ENCODE measurements around the gene TMPRSS4. TPM values are rescaled to one million over a fixed set of nuclear protein-coding genes. Genes with fewer than 3 reads are reported as not detected.

The TMPRSS4 gene
- total and polyA plus RNA-seq, 9 of the 15 experiments (the other 6 are each of a cell fraction or from before 2014, with no cell fraction given) = 4.0 to 10.0 (median 5.6) TPM

DNA sequence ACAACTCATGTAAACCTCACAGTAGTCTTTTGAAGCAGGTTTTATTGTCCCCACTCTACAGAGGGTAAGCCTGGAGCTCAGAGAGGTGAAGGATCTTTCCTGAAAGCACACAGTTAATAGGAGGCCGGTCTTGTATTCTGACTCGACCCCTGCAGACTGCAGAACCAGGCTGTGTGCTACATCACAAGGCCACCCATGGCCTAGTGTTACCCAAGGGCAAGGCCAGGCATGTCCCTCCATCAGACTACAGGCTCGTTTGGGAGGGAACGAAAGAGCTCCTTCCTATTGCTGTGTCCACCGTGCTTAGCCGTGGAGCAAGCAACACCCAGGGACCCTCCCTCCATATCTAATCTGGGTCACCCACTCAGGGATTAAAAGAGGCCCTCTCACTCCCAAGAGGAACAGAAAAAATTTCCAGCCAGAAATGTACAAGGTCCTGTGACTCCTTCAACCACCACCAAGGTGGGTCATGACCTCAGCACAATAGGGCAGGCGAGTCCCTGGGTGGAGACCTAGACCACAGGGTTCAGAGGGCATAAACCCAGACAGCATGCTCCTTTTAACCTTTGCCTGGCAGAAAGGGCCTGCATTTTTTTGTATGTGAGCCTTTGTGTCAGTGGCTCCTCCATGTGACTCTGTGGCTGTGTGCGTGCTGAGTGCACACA lies 16.2 kb downstream of the TMPRSS4 start (continued):
- TF ChIP-seq, protein P1, sequence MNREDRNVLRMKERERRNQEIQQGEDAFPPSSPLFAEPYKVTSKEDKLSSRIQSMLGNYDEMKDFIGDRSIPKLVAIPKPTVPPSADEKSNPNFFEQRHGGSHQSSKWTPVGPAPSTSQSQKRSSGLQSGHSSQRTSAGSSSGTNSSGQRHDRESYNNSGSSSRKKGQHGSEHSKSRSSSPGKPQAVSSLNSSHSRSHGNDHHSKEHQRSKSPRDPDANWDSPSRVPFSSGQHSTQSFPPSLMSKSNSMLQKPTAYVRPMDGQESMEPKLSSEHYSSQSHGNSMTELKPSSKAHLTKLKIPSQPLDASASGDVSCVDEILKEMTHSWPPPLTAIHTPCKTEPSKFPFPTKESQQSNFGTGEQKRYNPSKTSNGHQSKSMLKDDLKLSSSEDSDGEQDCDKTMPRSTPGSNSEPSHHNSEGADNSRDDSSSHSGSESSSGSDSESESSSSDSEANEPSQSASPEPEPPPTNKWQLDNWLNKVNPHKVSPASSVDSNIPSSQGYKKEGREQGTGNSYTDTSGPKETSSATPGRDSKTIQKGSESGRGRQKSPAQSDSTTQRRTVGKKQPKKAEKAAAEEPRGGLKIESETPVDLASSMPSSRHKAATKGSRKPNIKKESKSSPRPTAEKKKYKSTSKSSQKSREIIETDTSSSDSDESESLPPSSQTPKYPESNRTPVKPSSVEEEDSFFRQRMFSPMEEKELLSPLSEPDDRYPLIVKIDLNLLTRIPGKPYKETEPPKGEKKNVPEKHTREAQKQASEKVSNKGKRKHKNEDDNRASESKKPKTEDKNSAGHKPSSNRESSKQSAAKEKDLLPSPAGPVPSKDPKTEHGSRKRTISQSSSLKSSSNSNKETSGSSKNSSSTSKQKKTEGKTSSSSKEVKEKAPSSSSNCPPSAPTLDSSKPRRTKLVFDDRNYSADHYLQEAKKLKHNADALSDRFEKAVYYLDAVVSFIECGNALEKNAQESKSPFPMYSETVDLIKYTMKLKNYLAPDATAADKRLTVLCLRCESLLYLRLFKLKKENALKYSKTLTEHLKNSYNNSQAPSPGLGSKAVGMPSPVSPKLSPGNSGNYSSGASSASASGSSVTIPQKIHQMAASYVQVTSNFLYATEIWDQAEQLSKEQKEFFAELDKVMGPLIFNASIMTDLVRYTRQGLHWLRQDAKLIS (CRISPR knock-in tag; IDR thresholded peaks at IDR 0.05) = no peak
- TF ChIP-seq ZNF184 (CRISPR knock-in tag; IDR thresholded peaks at IDR 0.05) (no peak), ZNF146 (CRISPR knock-in tag; IDR thresholded peaks at IDR 0.05; ENCODE audit: unreplicated experiment) (no peak), BHLHE40 (IDR thresholded peaks at IDR 0.05; ENCODE audit: low read length) (peak; percentile 66), PCBP2 (IDR thresholded peaks at IDR 0.05; ENCODE audit: low read depth, low read length, poor library complexity, severe bottlenecking) (no peak), ELF4 (CRISPR knock-in tag; IDR thresholded peaks at IDR 0.05) (no peak), YBX1 (IDR thresholded peaks at IDR 0.05) (no peak), NONO (IDR thresholded peaks at IDR 0.05; ENCODE audit: low read depth in 2 of 2, low read length in 1 of 2) (no peak)
- TF ChIP-seq, protein P2, sequence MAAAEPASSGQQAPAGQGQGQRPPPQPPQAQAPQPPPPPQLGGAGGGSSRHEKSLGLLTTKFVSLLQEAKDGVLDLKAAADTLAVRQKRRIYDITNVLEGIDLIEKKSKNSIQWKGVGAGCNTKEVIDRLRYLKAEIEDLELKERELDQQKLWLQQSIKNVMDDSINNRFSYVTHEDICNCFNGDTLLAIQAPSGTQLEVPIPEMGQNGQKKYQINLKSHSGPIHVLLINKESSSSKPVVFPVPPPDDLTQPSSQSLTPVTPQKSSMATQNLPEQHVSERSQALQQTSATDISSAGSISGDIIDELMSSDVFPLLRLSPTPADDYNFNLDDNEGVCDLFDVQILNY (CRISPR knock-in tag; IDR thresholded peaks at IDR 0.05) = no peak
- TF ChIP-seq, protein P3, sequence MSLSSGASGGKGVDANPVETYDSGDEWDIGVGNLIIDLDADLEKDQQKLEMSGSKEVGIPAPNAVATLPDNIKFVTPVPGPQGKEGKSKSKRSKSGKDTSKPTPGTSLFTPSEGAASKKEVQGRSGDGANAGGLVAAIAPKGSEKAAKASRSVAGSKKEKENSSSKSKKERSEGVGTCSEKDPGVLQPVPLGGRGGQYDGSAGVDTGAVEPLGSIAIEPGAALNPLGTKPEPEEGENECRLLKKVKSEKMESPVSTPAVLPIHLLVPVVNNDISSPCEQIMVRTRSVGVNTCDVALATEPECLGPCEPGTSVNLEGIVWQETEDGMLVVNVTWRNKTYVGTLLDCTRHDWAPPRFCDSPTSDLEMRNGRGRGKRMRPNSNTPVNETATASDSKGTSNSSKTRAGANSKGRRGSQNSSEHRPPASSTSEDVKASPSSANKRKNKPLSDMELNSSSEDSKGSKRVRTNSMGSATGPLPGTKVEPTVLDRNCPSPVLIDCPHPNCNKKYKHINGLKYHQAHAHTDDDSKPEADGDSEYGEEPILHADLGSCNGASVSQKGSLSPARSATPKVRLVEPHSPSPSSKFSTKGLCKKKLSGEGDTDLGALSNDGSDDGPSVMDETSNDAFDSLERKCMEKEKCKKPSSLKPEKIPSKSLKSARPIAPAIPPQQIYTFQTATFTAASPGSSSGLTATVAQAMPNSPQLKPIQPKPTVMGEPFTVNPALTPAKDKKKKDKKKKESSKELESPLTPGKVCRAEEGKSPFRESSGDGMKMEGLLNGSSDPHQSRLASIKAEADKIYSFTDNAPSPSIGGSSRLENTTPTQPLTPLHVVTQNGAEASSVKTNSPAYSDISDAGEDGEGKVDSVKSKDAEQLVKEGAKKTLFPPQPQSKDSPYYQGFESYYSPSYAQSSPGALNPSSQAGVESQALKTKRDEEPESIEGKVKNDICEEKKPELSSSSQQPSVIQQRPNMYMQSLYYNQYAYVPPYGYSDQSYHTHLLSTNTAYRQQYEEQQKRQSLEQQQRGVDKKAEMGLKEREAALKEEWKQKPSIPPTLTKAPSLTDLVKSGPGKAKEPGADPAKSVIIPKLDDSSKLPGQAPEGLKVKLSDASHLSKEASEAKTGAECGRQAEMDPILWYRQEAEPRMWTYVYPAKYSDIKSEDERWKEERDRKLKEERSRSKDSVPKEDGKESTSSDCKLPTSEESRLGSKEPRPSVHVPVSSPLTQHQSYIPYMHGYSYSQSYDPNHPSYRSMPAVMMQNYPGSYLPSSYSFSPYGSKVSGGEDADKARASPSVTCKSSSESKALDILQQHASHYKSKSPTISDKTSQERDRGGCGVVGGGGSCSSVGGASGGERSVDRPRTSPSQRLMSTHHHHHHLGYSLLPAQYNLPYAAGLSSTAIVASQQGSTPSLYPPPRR (CRISPR knock-in tag; IDR thresholded peaks at IDR 0.05; ENCODE audit: borderline replicate concordance) = no peak
